K562 (cell line): Measurements from ENCODE around the gene MPG. TPM values are rescaled to one million over a fixed set of nuclear protein-coding genes. Genes with fewer than 3 reads are reported as not detected.

Source experiments
- ARID1B ChIP-seq: fragments of 450-650 bp; IDR thresholded peaks from 2 replicates; pipeline ENCODE4 v1.6.1; 2016; ENCODE audit warnings: antibody characterized with exemption, mild to moderate bottlenecking, inconsistent platforms
- BRD9 ChIP-seq: fragments of 450-650 bp; IDR thresholded peaks from 2 replicates; pipeline ENCODE4 v1.6.1; 2018; ENCODE audit warnings: low read depth; ENCODE audit not compliant: partially characterized antibody
- CCNT2 ChIP-seq: IDR thresholded peaks from 2 replicates; pipeline ENCODE4 v1.6.1; 2011; ENCODE audit warnings: borderline replicate concordance, low read depth, mild to moderate bottlenecking, moderate library complexity, mixed read lengths, low read length; ENCODE audit not compliant: insufficient read length; ENCODE audit errors: extremely low read depth
- CXXC5 ChIP-seq: fragments of 250-450 bp; sonication (Bioruptor Pico); IDR thresholded peaks from 2 replicates; pipeline ENCODE4 v1.8.0; 2022; ENCODE audit warnings: inconsistent platforms, mild to moderate bottlenecking, moderate library complexity
- HDAC2 ChIP-seq: fragments of 450-650 bp; IDR thresholded peaks from 2 replicates; pipeline ENCODE4 v1.6.1; 2016; ENCODE audit warnings: mild to moderate bottlenecking
- MAZ ChIP-seq, 2 experiments: fragments of 450-650 bp in 1 of 2; sonication (generic) in 1 of 2; formaldehyde crosslinking; IDR thresholded peaks in 1 of 2; conservative IDR thresholded peaks in 1 of 2; 2 replicates each; pipeline versions ENCODE4 v1.4.0 to v1.5.0; 2020; ENCODE audit warnings: mild to moderate bottlenecking in 1 of 2, missing genetic modification reagents in 1 of 2
- NFE2 ChIP-seq: IDR thresholded peaks from 2 replicates; pipeline ENCODE4 v1.6.1; 2014; ENCODE audit warnings: antibody characterized with exemption, low read depth
- SAP30 ChIP-seq: fragments of 200-600 bp; sonication (generic); IDR thresholded peaks from 2 replicates; pipeline ENCODE4 v1.6.1; 2012; ENCODE audit warnings: borderline replicate concordance, low read depth, mild to moderate bottlenecking, moderate library complexity, low read length, control low read depth, inconsistent platforms; ENCODE audit not compliant: insufficient read depth, poor library complexity, severe bottlenecking
- TAF9B ChIP-seq: fragments of 450-650 bp; IDR thresholded peaks from 2 replicates; pipeline ENCODE4 v1.6.1; 2018; ENCODE audit warnings: mild to moderate bottlenecking; ENCODE audit not compliant: partially characterized antibody
- TAL1 ChIP-seq: fragments of 450-650 bp; IDR thresholded peaks from 2 replicates; pipeline ENCODE4 v1.6.1; 2016; ENCODE audit warnings: mild to moderate bottlenecking
- ZNF121 ChIP-seq: sonication (generic); formaldehyde crosslinking; conservative IDR thresholded peaks from 2 replicates; pipeline ENCODE4 v1.8.0; 2022; ENCODE audit warnings: missing genetic modification reagents
- ZNF695 ChIP-seq: fragments of 450-650 bp; formaldehyde crosslinking; IDR thresholded peaks from 2 replicates; pipeline ENCODE4 v1.4.0; 2020; ENCODE audit warnings: mild to moderate bottlenecking, moderate library complexity
- polyA plus RNA-seq, 8 experiments: library from polyadenylated mRNA; depleted of rRNA in 4 of 8; stranded (reverse) in 5 of 8; unstranded in 3 of 8; fragments of >200 nt; fragmentation: Nextera tagmentation in 2 of 8; fragmentation: Illumina TruSeq in 1 of 8; extraction: Ambion mirVana in 2 of 8; extraction: Trizol in 1 of 8; gene quantifications; 2 replicates each; pipeline versions ENCODE4 v1.2.1 to v1.2.3, GENCODE V29; 2011 to 2014; ENCODE audit warnings: inconsistent platforms in 1 of 8, missing spikeins in 1 of 8
- total RNA-seq, 7 experiments: library from RNA; depleted of rRNA in 6 of 7; stranded (reverse); fragments of >200 nt in 6 of 7; fragmentation: Illumina TruSeq in 2 of 7; extraction: Trizol in 2 of 7; gene quantifications; 2 replicates each; pipeline versions ENCODE4 v1.2.1 to v1.2.3, GENCODE V29; 2011 to 2021; ENCODE audit warnings: low replicate concordance in 1 of 7
- TF ChIP-seq, protein P1 (sequence below): fragments of 200-800 bp; sonication (Bioruptor generic); IDR thresholded peaks from 2 replicates; pipeline ENCODE4 v1.6.1; 2017; ENCODE audit warnings: missing genetic modification characterization, missing compliant biosample characterization

The MPG gene
- total and polyA plus RNA-seq, 9 of the 15 experiments (the other 6 are each of a cell fraction or from before 2014, with no cell fraction given), result 0.42 to 226 (median 36.2) TPM

DNA sequence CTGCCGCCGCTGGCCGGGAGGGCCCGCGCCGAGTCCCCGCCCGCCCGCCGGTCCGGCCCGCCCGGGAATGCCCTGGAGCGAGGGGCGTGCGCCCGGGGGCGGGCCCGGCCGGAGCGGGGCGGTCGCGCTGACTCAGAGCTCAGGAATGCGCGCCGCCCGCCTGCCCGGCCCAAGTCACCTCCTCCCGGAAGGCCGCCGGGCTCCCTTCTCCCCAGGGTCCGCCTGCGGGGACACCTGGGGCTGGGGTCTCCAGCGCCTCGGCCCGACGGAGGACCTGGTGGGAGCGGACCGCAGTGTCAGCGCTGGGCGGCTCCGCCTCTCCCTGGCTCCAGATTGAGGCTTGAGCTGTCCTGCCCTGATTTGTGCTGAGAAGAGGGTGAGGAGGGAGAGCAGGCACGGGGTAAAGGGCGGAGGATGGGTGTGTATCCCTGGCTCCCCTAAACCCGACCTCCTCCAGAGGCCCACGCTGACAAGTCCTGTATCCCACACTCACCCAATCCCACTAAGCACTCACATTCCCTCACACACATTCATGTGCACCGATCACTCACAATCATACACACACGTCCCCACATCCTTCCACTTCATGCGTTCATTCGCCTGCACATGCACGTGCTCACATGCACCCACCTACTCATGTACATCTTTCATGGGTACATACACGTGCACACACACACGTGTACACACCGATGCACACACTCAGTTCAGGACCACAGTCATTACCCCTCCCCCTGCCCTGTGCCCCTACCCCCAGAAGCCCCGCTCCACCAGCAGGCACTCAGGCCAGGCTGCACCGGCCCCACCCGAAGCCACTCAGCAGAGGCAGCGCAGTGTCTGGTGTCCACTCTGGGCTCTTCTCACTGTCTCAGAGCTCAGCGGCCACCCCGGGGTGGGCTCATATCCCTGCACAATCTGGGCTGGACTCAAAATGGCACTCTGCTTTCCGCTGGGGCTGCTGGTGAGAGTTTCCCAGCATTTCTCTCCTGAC, 5.2 kb upstream of the MPG start, which contains the start of gene RHBDF1 (continued):
- TF ChIP-seq CXXC5 (peak; percentile 81), HDAC2 (peak; percentile 83), NFE2 (0 out of 2 replicates have a peak, but pooled peaks have one; percentile 7), SAP30 (no peak), ZNF695 (CRISPR knock-in tag) (no peak), ARID1B (peak; percentile 40), MAZ (CRISPR knock-in tag; conservative IDR thresholded peaks at IDR 0.05 in 1 of 2, IDR thresholded peaks at IDR 0.05 in 1 of 2) (peak; percentile 40 to 87), BRD9 (no peak), TAL1 (no peak), TAF9B (no peak), ZNF121 (CRISPR knock-in tag) (no peak), CCNT2 (peak; percentile 86)
- TF ChIP-seq, protein P1, sequence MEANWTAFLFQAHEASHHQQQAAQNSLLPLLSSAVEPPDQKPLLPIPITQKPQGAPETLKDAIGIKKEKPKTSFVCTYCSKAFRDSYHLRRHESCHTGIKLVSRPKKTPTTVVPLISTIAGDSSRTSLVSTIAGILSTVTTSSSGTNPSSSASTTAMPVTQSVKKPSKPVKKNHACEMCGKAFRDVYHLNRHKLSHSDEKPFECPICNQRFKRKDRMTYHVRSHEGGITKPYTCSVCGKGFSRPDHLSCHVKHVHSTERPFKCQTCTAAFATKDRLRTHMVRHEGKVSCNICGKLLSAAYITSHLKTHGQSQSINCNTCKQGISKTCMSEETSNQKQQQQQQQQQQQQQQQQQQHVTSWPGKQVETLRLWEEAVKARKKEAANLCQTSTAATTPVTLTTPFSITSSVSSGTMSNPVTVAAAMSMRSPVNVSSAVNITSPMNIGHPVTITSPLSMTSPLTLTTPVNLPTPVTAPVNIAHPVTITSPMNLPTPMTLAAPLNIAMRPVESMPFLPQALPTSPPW, result peak; percentile 40; the same call in 1 of the 2 replicates
- TF ChIP-seq, all 486 proteins: peak for 68
